Fibroblast of skin of abdomen (primary cell): ENCODE results near the gene PCDHGB4.
"Not testable (repeated sequence)": the region's sequence is repeated elsewhere in the genome, so short reads cannot be mapped to it uniquely, and the experiment has no call there.

Experiments used
- DNase-seq: peaks from one replicate; pipeline ENCODE4 v3.0.0-alpha.2; 2013

The PCDHGB4 gene

GRCh38 chr5:141398608-141399007 is 11.1 kb downstream of the PCDHGB4 start:
- DNase-seq = no peak

GRCh38 chr5:141399555-141400258 is 12.2 kb downstream of the PCDHGB4 start:
- no peak for DNase-seq

GRCh38 chr5:141402553-141403243 is 15.2 kb downstream of the PCDHGB4 start, which contains the start of gene PCDHGA9:
TSS of gene PCDHGA9 (plus strand) at chr5:141402778. CDS start at chr5:141402953, 175 bp downstream.
- peak; percentile 26 for DNase-seq

GRCh38 chr5:141403387-141403786 is 15.9 kb downstream of the PCDHGB4 start:
- DNase-seq = no peak

GRCh38 chr5:141407790-141408505 is 20.4 kb downstream of the PCDHGB4 start, which contains the start of gene PCDHGB6:
TSS of gene PCDHGB6 (plus strand) at chr5:141408021. CDS start at chr5:141408203, 182 bp downstream.
- peak; percentile 43 for DNase-seq

- DNase-seq = no peak
Observed at GRCh38 chr5:141409598-141410306, 22.3 kb downstream of the PCDHGB4 start.

GRCh38 chr5:141411575-141411974 is 24.1 kb downstream of the PCDHGB4 start:
- DNase-seq = no peak

GRCh38 chr5:141412854-141413539 is 25.5 kb downstream of the PCDHGB4 start, which contains the start of gene PCDHGA10:
TSS of gene PCDHGA10 (plus strand) at chr5:141412987. CDS start at chr5:141413176, 189 bp downstream.
- peak; percentile 72 for DNase-seq

- DNase-seq = no peak
Observed at GRCh38 chr5:141413540-141414069, 26.1 kb downstream of the PCDHGB4 start.

GRCh38 chr5:141414548-141415274 is 27.2 kb downstream of the PCDHGB4 start:
- not testable (repeated sequence) for DNase-seq

- not testable (repeated sequence) for DNase-seq
Observed at GRCh38 chr5:141415275-141415618, 27.7 kb downstream of the PCDHGB4 start.

GRCh38 chr5:141417494-141418172 is 30.1 kb downstream of the PCDHGB4 start, which contains the start of gene PCDHGB7:
TSS of gene PCDHGB7 (plus strand) at chr5:141417677. CDS start at chr5:141417860, 183 bp downstream.
- DNase-seq = peak; percentile 83

GRCh38 chr5:141419074-141419880 is 31.8 kb downstream of the PCDHGB4 start:
- no peak for DNase-seq

- DNase-seq = peak; percentile 71
Observed at GRCh38 chr5:141420855-141421488, 33.5 kb downstream of the PCDHGB4 start, which contains the start of gene PCDHGA11. TSS of gene PCDHGA11 (plus strand) at chr5:141421051. CDS start at chr5:141421228, 177 bp downstream.

GRCh38 chr5:141421489-141421855 is 34.0 kb downstream of the PCDHGB4 start:
- no peak for DNase-seq

GRCh38 chr5:141422742-141423291 is 35.3 kb downstream of the PCDHGB4 start:
- no peak for DNase-seq

GRCh38 chr5:141427783-141428426 is 40.4 kb downstream of the PCDHGB4 start:
- no peak for DNase-seq
